ENCODE data around the gene FLT1.

DNA sequence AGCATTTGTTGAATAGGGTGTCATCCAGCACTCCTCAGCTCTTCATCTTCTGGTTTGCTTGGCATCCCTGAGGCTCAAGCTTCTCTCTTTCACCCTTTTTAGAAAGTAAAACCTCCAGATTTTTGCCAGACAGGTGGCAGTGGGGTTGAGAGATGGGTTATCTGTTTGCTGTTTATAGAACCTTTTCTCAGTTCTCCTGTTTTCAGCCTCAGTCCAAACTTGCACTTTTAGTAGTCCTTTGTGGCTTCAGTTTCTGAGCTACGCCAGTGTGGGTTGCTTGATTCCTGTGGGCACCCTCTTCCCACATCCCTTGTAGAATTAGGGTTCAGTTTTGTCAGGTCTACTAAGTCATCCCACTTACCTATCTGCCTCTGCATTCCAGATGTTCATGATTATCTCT is 208.7 kb downstream of the FLT1 start:
- TF ChIP-seq YY1 (IDR thresholded peaks at IDR 0.05; ENCODE audit: insufficient read depth, insufficient read length) = no peak
- no peak for TF ChIP-seq ZNF274 (IDR thresholded peaks at IDR 0.05; ENCODE audit: low read depth, low read length)
- TF ChIP-seq SUZ12 (IDR thresholded peaks at IDR 0.05; ENCODE audit: extremely low read depth, insufficient read depth, insufficient read length) = no peak

Measured in NT2/D1 (cell line).